NCI-H1436 treated with DMSO at 0.1 percent for 48 hours (cell line): ENCODE data around the gene HK2.
"Not testable (repeated sequence)": the region's sequence is repeated elsewhere in the genome, so short reads cannot be mapped to it uniquely, and the experiment has no call there.

Source experiments
- DNase-seq: peaks from one replicate; lab custom pipeline; 2025; lab: John Stamatoyannopoulos, UW

The HK2 gene

GRCh38 chr2:74834792-74835755 is 1.1 kb downstream of the HK2 start:
- no peak for DNase-seq

GRCh38 chr2:74835831-74836674 is 2.1 kb downstream of the HK2 start:
- DNase-seq = peak; percentile 28

GRCh38 chr2:74836675-74837401 is 2.9 kb downstream of the HK2 start:
- no peak for DNase-seq

- DNase-seq = no peak
These were observed 7.7 kb downstream of the HK2 start for GRCh38 chr2:74841641-74842040.

- no peak for DNase-seq
These were observed 9.5 kb downstream of the HK2 start for GRCh38 chr2:74843433-74843832.

GRCh38 chr2:74843899-74844298 is 10.0 kb downstream of the HK2 start:
- DNase-seq = no peak

- no peak for DNase-seq
These were observed 10.8 kb downstream of the HK2 start for GRCh38 chr2:74844752-74845151.

GRCh38 chr2:74845217-74845751 is 11.4 kb downstream of the HK2 start:
- no peak for DNase-seq

GRCh38 chr2:74845991-74846390 is 12.1 kb downstream of the HK2 start:
- no peak for DNase-seq

GRCh38 chr2:74846481-74846880 is 12.6 kb downstream of the HK2 start:
- DNase-seq = no peak

GRCh38 chr2:74847070-74847858 is 13.3 kb downstream of the HK2 start:
- no peak for DNase-seq

- DNase-seq = no peak
These were observed 15.4 kb downstream of the HK2 start for GRCh38 chr2:74849228-74849892.

GRCh38 chr2:74850496-74851190 is 16.7 kb downstream of the HK2 start:
- no peak for DNase-seq

- no peak for DNase-seq
These were observed 17.3 kb downstream of the HK2 start for GRCh38 chr2:74851191-74851566.

GRCh38 chr2:74853360-74853759 is 19.4 kb downstream of the HK2 start:
- not testable (repeated sequence) for DNase-seq

- no peak for DNase-seq
These were observed 20.5 kb downstream of the HK2 start for GRCh38 chr2:74854401-74854800.

- DNase-seq = not testable (repeated sequence)
These were observed 21.3 kb downstream of the HK2 start for GRCh38 chr2:74855114-74855707.

GRCh38 chr2:74856004-74856578 is 22.2 kb downstream of the HK2 start:
- no peak for DNase-seq

- DNase-seq = no peak
These were observed 22.7 kb downstream of the HK2 start for GRCh38 chr2:74856599-74856998.
